ENCODE results near the gene IL17RB. TPM values are rescaled to one million over a fixed set of nuclear protein-coding genes. Genes with fewer than 3 reads are reported as not detected.

The IL17RB gene
- total RNA-seq, 4 donors from 2014 or later, result 0.52 to 0.83 (median 0.63) TPM; not detected in 1

DNA sequence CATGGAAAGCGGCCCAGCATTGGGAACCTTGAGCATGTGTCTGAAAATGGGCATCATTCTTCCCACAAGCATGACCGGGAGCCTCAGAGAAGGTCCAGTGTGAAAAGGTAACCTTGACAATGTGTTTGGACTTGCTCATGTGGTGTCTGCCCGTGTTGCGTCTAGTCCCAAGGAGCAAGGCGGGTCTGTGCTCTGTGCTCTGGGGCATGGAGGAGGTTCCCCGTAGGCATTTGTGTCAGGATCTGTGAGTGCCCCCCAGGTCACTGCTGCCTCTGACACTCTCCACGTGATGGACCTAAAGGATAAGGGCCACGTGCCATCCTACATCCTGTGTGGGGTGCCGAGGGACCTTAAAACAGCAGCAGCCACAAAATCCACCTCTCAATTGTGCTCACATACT lies 45.0 kb upstream of the IL17RB start:
- intact Hi-C loops (cut with DNase I), result no loop called here
- Histone ChIP-seq H3K9me3 (no peaks in the 10 kb centered on the region), H3K27me3 (no peaks in the 10 kb centered on the region), H3K27ac (replicated peaks in 1 of 4) (no peak overlapping the region), H3K4me1 (no peaks in the 10 kb centered on the region), H3K36me3 (no peaks in the 10 kb centered on the region), H3K4me3 (no peak overlapping the region)
- TF ChIP-seq EP300 (IDR thresholded peaks at IDR 0.05) (no peak), POLR2AphosphoS5 (IDR thresholded peaks at IDR 0.05) (no peak), POLR2A (IDR thresholded peaks at IDR 0.05; ENCODE audit: low read depth) (no peak)
- TF ChIP-seq, protein P1, sequence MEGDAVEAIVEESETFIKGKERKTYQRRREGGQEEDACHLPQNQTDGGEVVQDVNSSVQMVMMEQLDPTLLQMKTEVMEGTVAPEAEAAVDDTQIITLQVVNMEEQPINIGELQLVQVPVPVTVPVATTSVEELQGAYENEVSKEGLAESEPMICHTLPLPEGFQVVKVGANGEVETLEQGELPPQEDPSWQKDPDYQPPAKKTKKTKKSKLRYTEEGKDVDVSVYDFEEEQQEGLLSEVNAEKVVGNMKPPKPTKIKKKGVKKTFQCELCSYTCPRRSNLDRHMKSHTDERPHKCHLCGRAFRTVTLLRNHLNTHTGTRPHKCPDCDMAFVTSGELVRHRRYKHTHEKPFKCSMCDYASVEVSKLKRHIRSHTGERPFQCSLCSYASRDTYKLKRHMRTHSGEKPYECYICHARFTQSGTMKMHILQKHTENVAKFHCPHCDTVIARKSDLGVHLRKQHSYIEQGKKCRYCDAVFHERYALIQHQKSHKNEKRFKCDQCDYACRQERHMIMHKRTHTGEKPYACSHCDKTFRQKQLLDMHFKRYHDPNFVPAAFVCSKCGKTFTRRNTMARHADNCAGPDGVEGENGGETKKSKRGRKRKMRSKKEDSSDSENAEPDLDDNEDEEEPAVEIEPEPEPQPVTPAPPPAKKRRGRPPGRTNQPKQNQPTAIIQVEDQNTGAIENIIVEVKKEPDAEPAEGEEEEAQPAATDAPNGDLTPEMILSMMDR (IDR thresholded peaks at IDR 0.05), result no peak
- WGBS, result 87% methylated on average over 9 of the region's 9 CpGs
- DNase-seq (ENCODE audit: extremely low spot score), result no peak

DNA sequence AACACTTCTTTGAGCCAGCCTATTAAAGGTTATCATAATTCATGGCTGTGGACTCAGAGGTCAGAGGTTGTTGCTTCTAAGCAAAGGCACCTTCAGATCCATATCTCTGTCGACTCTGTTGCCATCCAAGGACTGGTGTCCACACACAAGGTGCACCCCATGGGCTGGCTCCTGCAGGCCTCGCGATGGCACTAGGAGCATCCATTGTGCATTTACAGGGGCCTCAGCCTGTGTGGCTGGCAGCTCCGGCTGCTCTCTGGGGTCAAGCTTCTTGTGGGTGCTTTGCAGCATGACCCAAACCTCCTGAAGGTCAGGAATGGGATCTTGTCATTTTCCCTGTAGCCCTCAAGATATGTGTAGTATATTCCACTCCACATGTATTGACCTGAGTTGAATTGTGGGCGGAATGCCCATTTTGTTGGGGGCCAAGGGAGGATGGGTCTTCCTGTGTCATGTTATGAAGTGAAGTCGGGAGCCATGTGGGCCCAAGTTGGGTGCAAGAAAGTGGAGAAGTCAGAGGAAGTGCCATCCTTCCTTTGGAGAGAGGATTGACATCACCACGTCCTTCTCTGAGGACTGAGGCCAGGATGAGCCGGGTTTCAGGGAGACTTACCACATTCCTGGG lies 44.0 kb upstream of the IL17RB start:
- WGBS, result 96% methylated on average over 4 of the region's 8 CpGs
- H3K27me3 ChIP-seq, result no peaks in the 10 kb centered on the region
- H3K36me3 ChIP-seq, result no peaks in the 10 kb centered on the region
- intact Hi-C loops (cut with DNase I), result no loop called here
- H3K27ac ChIP-seq (replicated peaks in 1 of 4), result no peak overlapping the region
- no peaks in the 10 kb centered on the region for H3K9me3 ChIP-seq
- TF ChIP-seq, protein P1 (IDR thresholded peaks at IDR 0.05), result no peak
- TF ChIP-seq POLR2AphosphoS5 (IDR thresholded peaks at IDR 0.05) (no peak), EP300 (IDR thresholded peaks at IDR 0.05) (no peak), POLR2A (IDR thresholded peaks at IDR 0.05; ENCODE audit: low read depth) (no peak)
- peaks cover 0 to 4% (median 0%) of the 10 kb centered on the region in 4 donors for H3K4me1 ChIP-seq
- no peak for DNase-seq (ENCODE audit: extremely low spot score)
- H3K4me3 ChIP-seq, result no peak overlapping the region

DNA sequence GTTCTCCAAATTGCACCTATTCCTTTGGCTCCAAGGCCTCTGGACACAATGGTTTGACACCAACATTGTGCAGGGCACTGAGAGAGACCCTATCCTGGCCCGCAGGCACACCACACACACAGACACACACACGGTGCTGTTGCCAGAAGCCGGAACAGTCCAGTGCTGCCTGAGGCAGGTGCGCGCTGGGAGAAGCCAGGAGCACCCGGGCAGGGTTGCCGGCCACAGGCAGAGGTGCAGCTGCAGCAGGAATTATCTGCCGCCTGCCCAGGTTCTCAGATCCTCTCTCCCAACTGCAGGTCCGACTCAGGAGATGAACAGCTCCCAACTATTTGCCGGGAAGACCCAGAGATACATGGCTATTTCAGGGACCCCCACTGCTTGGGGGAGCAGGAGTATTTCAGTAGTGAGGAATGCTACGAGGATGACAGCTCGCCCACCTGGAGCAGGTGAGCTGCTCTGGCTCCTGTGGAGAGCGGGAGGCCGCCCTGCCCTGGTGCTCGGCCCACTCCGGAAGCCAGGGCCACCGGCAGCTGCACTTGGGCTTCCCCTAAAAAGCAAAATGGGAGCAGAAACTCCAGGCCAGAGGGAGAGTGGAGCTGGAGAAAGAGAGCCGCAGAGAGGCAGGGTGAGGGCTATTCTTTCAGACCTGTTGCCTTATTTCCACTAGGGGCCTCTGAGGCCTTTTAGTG lies 43.1 kb upstream of the IL17RB start:
- TF ChIP-seq, protein P1 (IDR thresholded peaks at IDR 0.05), result no peak
- WGBS, result 100% methylated on average over 2 of the region's 18 CpGs
- Histone ChIP-seq H3K4me1 (peaks cover 0 to 4% (median 0%) of the 10 kb centered on the region in 4 donors), H3K4me3 (no peak overlapping the region), H3K36me3 (no peaks in the 10 kb centered on the region), H3K27me3 (no peaks in the 10 kb centered on the region), H3K27ac (replicated peaks in 1 of 4) (no peak overlapping the region), H3K9me3 (no peaks in the 10 kb centered on the region)
- no peak for DNase-seq (ENCODE audit: extremely low spot score)
- intact Hi-C loops (cut with DNase I), result no loop called here

DNA sequence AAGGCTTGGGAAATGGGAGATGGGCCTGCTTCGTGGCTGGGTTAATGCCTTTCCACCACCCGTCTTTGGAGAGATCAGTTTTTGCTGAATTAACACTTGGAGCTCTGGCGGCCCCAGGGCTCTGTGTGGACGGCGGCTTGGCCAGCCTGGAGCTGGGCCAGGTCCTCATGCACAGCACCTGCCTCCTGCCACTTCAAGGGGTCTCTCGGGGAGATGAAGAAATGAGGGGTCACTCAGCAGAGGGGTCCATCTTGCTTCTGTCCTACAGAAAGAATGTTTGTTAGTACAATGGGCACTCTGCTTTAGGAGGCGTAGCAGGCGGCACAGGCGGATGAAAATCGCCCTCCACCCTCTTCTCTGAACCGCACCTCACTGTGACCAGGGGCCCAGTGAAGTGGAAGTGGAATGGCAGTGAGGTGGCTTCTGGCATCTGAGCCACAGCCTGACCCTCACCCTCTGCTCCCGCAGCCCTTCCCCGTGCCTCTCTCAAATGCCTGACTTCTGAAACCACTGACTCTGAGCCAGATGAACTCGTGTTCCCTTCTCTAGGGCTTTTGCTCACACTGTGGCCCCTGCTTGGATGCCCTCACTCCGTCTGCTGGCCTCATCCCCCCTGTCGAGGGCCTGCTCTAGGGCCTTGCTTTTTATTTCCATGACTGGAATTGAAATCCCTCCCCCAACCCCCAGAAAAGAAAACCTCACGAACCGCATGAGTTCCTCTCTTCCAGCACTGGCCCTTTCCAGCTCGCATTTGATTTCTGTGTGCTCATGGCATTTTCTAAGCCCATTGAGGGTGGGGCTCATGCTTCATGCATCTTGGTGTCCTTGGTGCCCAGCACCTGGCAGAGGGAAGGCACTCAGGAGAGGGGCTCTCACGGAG lies 42.3 kb upstream of the IL17RB start:
- DNase-seq (ENCODE audit: extremely low spot score), result no peak
- TF ChIP-seq POLR2A (IDR thresholded peaks at IDR 0.05; ENCODE audit: low read depth) (no peak), POLR2AphosphoS5 (IDR thresholded peaks at IDR 0.05) (no peak)
- TF ChIP-seq, protein P1 (IDR thresholded peaks at IDR 0.05), result no peak

More for the DNA sequence above, 42.3 kb upstream of the IL17RB start:
- no peak overlapping the region for H3K27ac ChIP-seq (replicated peaks in 1 of 4)
- WGBS, result 82% methylated on average over 19 of the region's 20 CpGs
- no peaks in the 10 kb centered on the region for H3K27me3 ChIP-seq
- H3K36me3 ChIP-seq, result no peaks in the 10 kb centered on the region
- intact Hi-C loops (cut with DNase I), result no loop called here
- no peaks in the 10 kb centered on the region for H3K9me3 ChIP-seq
- peaks cover 0 to 4% (median 0%) of the 10 kb centered on the region in 4 donors for H3K4me1 ChIP-seq
- H3K4me3 ChIP-seq, result no peak overlapping the region
